Astrocyte of the spinal cord (primary cell): ENCODE data around the gene WHRN.

Source experiments
- DNase-seq: peaks from one replicate; pipeline ENCODE4 v3.0.0; 2011; ENCODE audit warnings: low read depth, low spot score
- H3K4me3 ChIP-seq: 2 replicates; pipeline ENCODE4 v1.5.1; 2011; ENCODE audit warnings: low read depth, mild to moderate bottlenecking, low read length, moderate library complexity
- in situ Hi-C: cut with HindIII; loops from 2 replicates; pipeline ENCODE4 v1.10.0; 2017; ENCODE audit warnings: low sequenced_read_pairs
- TF ChIP-seq, protein P1 (sequence below): IDR thresholded peaks from 2 replicates; pipeline ENCODE4 v1.5.1; 2012; ENCODE audit warnings: low read depth, mild to moderate bottlenecking, low read length, inconsistent platforms

WHRN gene

GRCh38 chr9:114429488-114429887 lies 75.8 kb downstream of the WHRN start:
- TF ChIP-seq, protein P1, sequence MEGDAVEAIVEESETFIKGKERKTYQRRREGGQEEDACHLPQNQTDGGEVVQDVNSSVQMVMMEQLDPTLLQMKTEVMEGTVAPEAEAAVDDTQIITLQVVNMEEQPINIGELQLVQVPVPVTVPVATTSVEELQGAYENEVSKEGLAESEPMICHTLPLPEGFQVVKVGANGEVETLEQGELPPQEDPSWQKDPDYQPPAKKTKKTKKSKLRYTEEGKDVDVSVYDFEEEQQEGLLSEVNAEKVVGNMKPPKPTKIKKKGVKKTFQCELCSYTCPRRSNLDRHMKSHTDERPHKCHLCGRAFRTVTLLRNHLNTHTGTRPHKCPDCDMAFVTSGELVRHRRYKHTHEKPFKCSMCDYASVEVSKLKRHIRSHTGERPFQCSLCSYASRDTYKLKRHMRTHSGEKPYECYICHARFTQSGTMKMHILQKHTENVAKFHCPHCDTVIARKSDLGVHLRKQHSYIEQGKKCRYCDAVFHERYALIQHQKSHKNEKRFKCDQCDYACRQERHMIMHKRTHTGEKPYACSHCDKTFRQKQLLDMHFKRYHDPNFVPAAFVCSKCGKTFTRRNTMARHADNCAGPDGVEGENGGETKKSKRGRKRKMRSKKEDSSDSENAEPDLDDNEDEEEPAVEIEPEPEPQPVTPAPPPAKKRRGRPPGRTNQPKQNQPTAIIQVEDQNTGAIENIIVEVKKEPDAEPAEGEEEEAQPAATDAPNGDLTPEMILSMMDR: no peak
- H3K4me3 ChIP-seq: no peak overlapping the region
- no peak for DNase-seq
- in situ Hi-C loops: no loop called here

DNA sequence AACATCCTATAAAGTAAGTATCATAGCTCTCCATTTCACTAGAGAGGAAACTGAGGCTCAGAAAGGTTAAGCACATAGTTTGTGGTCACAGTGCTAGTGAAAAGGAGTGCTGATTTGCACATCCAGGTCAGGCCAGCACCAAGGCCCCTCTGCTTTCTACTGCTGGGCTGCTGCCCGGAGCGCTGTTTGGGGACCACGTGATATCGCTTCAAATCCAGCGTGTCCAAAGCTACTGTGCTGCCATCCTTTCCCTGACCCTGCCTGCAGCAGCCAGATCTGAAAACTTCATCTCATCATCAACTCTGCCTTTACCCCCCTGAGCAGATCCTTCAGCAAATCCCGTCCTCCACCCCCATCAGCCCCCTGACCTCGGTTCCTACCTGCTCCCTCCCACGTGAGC lies 76.8 kb downstream of the WHRN start:
- H3K4me3 ChIP-seq: no peak overlapping the region
- in situ Hi-C loops: no loop called here

GRCh38 chr9:114427644-114428043 lies 77.6 kb downstream of the WHRN start:
- TF ChIP-seq, protein P1: no peak
- in situ Hi-C loops: no loop called here
- DNase-seq: no peak
- no peak overlapping the region for H3K4me3 ChIP-seq

More for the DNA sequence above, 76.8 kb downstream of the WHRN start:
- TF ChIP-seq, protein P1: no peak
- no peak for DNase-seq

DNA sequence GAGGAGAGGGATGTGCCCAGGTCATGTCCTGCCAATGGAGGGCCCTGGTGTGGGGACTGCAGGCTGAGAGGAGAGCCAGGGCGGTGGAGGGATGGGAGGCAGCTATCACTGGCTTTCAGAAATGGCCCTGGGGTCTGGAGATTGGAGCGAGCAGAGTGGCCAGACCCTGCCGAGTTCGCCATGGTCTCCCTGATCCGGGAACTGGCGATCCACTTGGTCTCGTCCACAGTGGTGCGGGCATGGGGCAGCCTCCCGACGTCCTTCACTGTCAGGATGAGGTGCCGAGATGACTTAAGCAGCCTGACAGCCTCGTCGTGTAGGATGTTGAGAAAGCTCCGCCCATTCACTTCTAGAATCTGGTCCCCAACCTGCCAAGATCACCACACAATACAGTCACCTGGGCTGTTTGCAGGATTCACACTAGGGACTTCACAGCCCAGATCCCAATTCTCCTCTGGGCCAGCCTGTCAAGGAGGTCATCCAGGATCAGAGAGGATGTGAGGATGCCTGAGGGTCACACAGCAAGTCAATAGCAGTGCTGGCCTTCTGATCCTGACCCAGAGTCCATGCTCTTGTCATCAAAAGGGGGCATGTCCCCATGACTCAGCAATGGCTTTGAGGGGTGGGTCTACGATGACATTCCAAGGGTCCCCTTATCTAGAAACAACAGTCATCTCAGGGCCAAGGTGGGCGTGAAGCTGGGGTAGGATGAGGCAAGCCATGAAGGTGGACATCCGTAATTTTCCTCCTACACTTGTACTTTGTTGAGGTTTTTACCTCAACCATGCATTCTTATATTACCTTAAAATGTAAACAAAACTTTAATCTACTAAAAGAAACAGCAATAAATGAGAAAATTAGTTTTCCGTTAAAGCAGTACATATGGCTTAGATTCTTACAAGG lies 79.0 kb downstream of the WHRN start:
- H3K4me3 ChIP-seq: no peak overlapping the region
- in situ Hi-C loops: no loop called here
- TF ChIP-seq, protein P1: no peak
- no peak for DNase-seq

- DNase-seq: no peak
- H3K4me3 ChIP-seq: no peak overlapping the region
- TF ChIP-seq, protein P1: no peak
- in situ Hi-C loops: no loop called here
Observed at GRCh38 chr9:114425126-114425525, 80.1 kb downstream of the WHRN start.

DNA sequence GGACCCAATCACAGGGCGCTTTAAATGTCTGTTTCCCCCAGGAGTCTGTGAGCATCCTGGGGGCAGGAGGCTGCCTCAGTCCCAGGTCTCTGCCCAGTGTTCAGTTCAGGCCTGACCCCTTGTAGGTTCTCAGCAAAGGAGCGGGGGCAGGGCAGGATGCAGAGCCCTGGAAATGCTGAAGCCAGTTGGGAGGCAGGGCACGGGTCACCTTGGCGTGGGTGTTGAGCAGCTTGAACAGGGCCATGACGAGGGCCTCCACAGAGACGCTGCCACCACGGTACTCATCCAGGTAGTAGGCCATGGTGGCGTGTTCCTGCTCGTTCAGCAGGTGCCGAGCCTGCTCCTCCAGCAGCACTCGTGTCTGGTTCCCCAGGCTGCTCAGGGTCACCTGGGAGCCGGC lies 81.1 kb downstream of the WHRN start:
- in situ Hi-C loops: no loop called here
- no peak for DNase-seq
- TF ChIP-seq, protein P1: no peak
- no peak overlapping the region for H3K4me3 ChIP-seq
